GM23338 (cell line): Measurements from ENCODE around the gene TNIP3. TPM values are rescaled to one million over a fixed set of nuclear protein-coding genes. Genes with fewer than 3 reads are reported as not detected.

Source experiments
- ATAC-seq: fragments of 200-7000 bp; cut with Tn5 transposase; 3 replicates; pipeline ENCODE4 v1.9.1; 2020
- DNase-seq: peaks from one replicate; pipeline ENCODE4 v3.0.0-alpha.2; 2015; ENCODE audit warnings: low spot score
- H2AFZ ChIP-seq: fragments of 200-600 bp; sonication (generic); 2 replicates; pipeline ENCODE4 v1.8.0; 2016; ENCODE audit warnings: antibody characterized with exemption, mild to moderate bottlenecking, moderate library complexity
- H3F3A ChIP-seq: fragments of 200-600 bp; sonication (generic); replicated peaks from 2 replicates; pipeline ENCODE4 v1.8.0; 2017; ENCODE audit warnings: antibody characterized with exemption, mixed run types, low read depth
- H3K27ac ChIP-seq: fragments of 200-600 bp; sonication (generic); 2 replicates; pipeline ENCODE4 v1.6.1; 2016; ENCODE audit warnings: low read depth
- H3K27me3 ChIP-seq: fragments of 200-600 bp; sonication (generic); 2 replicates; pipeline ENCODE4 v1.8.0; 2016; ENCODE audit warnings: mild to moderate bottlenecking, mixed run types, moderate library complexity; ENCODE audit not compliant: insufficient read depth
- H3K36me3 ChIP-seq: fragments of 200-600 bp; sonication (generic); 2 replicates; pipeline ENCODE4 v1.8.0; 2016; ENCODE audit warnings: mild to moderate bottlenecking; ENCODE audit not compliant: insufficient read depth
- H3K4me1 ChIP-seq: fragments of 200-600 bp; sonication (generic); 2 replicates; pipeline ENCODE4 v1.8.0; 2016; ENCODE audit warnings: mild to moderate bottlenecking, moderate library complexity; ENCODE audit not compliant: insufficient read depth
- H3K4me2 ChIP-seq: fragments of 200-600 bp; sonication (generic); 2 replicates; pipeline ENCODE4 v1.7.1; 2017; ENCODE audit warnings: mixed run types
- H3K4me3 ChIP-seq: fragments of 200-600 bp; sonication (generic); 2 replicates; pipeline ENCODE4 v1.6.1; 2016; ENCODE audit warnings: mixed run types
- H3K79me2 ChIP-seq: fragments of 200-600 bp; sonication (generic); replicated peaks from 2 replicates; pipeline ENCODE4 v1.8.0; 2017; ENCODE audit warnings: mild to moderate bottlenecking; ENCODE audit not compliant: insufficient read depth
- H3K9me2 ChIP-seq: fragments of 200-600 bp; sonication (generic); 2 replicates; pipeline ENCODE4 v1.8.0; 2017; ENCODE audit not compliant: insufficient read depth
- H4K20me1 ChIP-seq: fragments of 200-600 bp; sonication (generic); replicated peaks from 2 replicates; pipeline ENCODE4 v1.8.0; 2017; ENCODE audit warnings: mild to moderate bottlenecking; ENCODE audit not compliant: insufficient read depth
- H3K27ac Mint-ChIP-seq: 2 replicates; pipeline ENCODE4 v1.8.0; 2020; ENCODE audit warnings: inconsistent platforms, mild to moderate bottlenecking, moderate library complexity, mixed read lengths
- H3K27me3 Mint-ChIP-seq: 3 replicates; pipeline ENCODE4 v1.8.0; 2022; ENCODE audit warnings: low read depth, mild to moderate bottlenecking, moderate library complexity, mixed read lengths, inconsistent platforms; ENCODE audit not compliant: insufficient read depth, poor library complexity
- H3K36me3 Mint-ChIP-seq: 3 replicates; pipeline ENCODE4 v1.8.0; 2021; ENCODE audit warnings: low read depth, mild to moderate bottlenecking, inconsistent platforms, moderate library complexity, mixed read lengths
- H3K4me1 Mint-ChIP-seq: 3 replicates; pipeline ENCODE4 v1.8.0; 2020; ENCODE audit warnings: mild to moderate bottlenecking, inconsistent platforms, mixed read lengths
- H3K4me3 Mint-ChIP-seq: 3 replicates; pipeline ENCODE4 v1.8.0; 2021; ENCODE audit warnings: moderate library complexity, mild to moderate bottlenecking, inconsistent platforms, mixed read lengths
- H3K9me3 Mint-ChIP-seq: 3 replicates; pipeline ENCODE4 v1.8.0; 2020; ENCODE audit warnings: moderate library complexity, mild to moderate bottlenecking, inconsistent platforms, mixed read lengths
- ZNF114 ChIP-seq: fragments of 250-450 bp; sonication (Bioruptor Pico); IDR thresholded peaks from 2 replicates; pipeline ENCODE4 v1.5.0; 2020; ENCODE audit warnings: mild to moderate bottlenecking, moderate library complexity
- polyA plus RNA-seq: library from polyadenylated mRNA; unstranded; fragments of >200 nt; fragmentation: Nextera tagmentation; extraction: Ambion mirVana; gene quantifications from 2 replicates; pipeline ENCODE4 v1.2.1, GENCODE V29; 2016
- total RNA-seq: library from RNA; depleted of rRNA; stranded (reverse); fragments of >200 nt; shearing (Covaris generic); gene quantifications from 2 replicates; pipeline ENCODE4 v1.2.3, GENCODE V29; 2014
- TF ChIP-seq, protein P1 (sequence below), 2 experiments: fragments of 200-600 bp in 1 of 2; sonication (generic) in 1 of 2; conservative IDR thresholded peaks; 2 replicates each; pipeline versions ENCODE4 v1.5.1 to v1.6.1; 2016 to 2017; ENCODE audit warnings: antibody characterized with exemption in 2 of 2, low read depth in 2 of 2, mild to moderate bottlenecking in 2 of 2, moderate library complexity in 1 of 2
- TF ChIP-seq, protein P2 (sequence below): IDR thresholded peaks from one replicate; pipeline ENCODE4 v1.6.1; 2018; ENCODE audit warnings: antibody characterized with exemption; ENCODE audit not compliant: unreplicated experiment
- TF ChIP-seq, protein P3 (sequence below): IDR thresholded peaks from 2 replicates; pipeline ENCODE4 v1.6.1; 2016; ENCODE audit warnings: antibody characterized with exemption

The TNIP3 gene
- total and polyA plus RNA-seq, 2 experiments from 2014 or later = not detected

DNA sequence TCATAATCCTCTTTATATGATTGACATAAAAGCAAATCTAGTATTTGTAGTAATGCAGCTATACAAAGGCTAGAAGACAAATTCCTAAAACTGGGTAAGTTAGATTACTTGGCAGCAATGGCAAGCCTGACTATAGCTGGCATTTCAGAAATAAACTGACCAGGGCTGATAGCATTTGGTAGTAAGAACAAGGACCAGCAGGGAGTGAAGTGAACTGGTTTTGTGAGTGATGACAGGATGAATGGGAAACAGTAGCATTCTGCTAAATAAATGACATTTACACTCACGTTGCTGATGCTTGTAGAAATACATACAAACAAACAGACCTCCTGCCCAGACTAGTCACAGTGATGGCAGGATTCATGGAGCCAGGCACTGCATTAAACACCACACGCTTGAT, 31.5 kb upstream of the TNIP3 start:
- H3K27me3 Mint-ChIP-seq = no peaks in the 10 kb centered on the region
- Histone ChIP-seq H3K4me1 (no peaks in the 10 kb centered on the region; the same call in 1 of the 2 replicates), H3K4me2 (no peak overlapping the region), H3K4me3 (no peak overlapping the region), H3F3A (no peaks in the 10 kb centered on the region), H2AFZ (no peak overlapping the region), H3K27me3 (no peaks in the 10 kb centered on the region), H3K9me2 (no peaks in the 10 kb centered on the region), H4K20me1 (no peaks in the 10 kb centered on the region), H3K36me3 (no peaks in the 10 kb centered on the region), H3K27ac (no peak overlapping the region), H3K79me2 (no peaks in the 10 kb centered on the region)
- H3K4me3 Mint-ChIP-seq = no peak overlapping the region
- no peaks in the 10 kb centered on the region for H3K36me3 Mint-ChIP-seq
- no peak overlapping the region for H3K27ac Mint-ChIP-seq
- ATAC-seq = no peak
- no peaks in the 10 kb centered on the region for H3K9me3 Mint-ChIP-seq
- DNase-seq = no peak
- no peaks in the 10 kb centered on the region for H3K4me1 Mint-ChIP-seq
- TF ChIP-seq, protein P1, sequence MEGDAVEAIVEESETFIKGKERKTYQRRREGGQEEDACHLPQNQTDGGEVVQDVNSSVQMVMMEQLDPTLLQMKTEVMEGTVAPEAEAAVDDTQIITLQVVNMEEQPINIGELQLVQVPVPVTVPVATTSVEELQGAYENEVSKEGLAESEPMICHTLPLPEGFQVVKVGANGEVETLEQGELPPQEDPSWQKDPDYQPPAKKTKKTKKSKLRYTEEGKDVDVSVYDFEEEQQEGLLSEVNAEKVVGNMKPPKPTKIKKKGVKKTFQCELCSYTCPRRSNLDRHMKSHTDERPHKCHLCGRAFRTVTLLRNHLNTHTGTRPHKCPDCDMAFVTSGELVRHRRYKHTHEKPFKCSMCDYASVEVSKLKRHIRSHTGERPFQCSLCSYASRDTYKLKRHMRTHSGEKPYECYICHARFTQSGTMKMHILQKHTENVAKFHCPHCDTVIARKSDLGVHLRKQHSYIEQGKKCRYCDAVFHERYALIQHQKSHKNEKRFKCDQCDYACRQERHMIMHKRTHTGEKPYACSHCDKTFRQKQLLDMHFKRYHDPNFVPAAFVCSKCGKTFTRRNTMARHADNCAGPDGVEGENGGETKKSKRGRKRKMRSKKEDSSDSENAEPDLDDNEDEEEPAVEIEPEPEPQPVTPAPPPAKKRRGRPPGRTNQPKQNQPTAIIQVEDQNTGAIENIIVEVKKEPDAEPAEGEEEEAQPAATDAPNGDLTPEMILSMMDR (conservative IDR thresholded peaks at IDR 0.05; ENCODE audit: low read depth in 2 of 2) = no peak
- TF ChIP-seq, protein P2, sequence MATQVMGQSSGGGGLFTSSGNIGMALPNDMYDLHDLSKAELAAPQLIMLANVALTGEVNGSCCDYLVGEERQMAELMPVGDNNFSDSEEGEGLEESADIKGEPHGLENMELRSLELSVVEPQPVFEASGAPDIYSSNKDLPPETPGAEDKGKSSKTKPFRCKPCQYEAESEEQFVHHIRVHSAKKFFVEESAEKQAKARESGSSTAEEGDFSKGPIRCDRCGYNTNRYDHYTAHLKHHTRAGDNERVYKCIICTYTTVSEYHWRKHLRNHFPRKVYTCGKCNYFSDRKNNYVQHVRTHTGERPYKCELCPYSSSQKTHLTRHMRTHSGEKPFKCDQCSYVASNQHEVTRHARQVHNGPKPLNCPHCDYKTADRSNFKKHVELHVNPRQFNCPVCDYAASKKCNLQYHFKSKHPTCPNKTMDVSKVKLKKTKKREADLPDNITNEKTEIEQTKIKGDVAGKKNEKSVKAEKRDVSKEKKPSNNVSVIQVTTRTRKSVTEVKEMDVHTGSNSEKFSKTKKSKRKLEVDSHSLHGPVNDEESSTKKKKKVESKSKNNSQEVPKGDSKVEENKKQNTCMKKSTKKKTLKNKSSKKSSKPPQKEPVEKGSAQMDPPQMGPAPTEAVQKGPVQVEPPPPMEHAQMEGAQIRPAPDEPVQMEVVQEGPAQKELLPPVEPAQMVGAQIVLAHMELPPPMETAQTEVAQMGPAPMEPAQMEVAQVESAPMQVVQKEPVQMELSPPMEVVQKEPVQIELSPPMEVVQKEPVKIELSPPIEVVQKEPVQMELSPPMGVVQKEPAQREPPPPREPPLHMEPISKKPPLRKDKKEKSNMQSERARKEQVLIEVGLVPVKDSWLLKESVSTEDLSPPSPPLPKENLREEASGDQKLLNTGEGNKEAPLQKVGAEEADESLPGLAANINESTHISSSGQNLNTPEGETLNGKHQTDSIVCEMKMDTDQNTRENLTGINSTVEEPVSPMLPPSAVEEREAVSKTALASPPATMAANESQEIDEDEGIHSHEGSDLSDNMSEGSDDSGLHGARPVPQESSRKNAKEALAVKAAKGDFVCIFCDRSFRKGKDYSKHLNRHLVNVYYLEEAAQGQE = no peak
- TF ChIP-seq, protein P3, sequence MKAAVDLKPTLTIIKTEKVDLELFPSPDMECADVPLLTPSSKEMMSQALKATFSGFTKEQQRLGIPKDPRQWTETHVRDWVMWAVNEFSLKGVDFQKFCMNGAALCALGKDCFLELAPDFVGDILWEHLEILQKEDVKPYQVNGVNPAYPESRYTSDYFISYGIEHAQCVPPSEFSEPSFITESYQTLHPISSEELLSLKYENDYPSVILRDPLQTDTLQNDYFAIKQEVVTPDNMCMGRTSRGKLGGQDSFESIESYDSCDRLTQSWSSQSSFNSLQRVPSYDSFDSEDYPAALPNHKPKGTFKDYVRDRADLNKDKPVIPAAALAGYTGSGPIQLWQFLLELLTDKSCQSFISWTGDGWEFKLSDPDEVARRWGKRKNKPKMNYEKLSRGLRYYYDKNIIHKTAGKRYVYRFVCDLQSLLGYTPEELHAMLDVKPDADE = no peak

DNA sequence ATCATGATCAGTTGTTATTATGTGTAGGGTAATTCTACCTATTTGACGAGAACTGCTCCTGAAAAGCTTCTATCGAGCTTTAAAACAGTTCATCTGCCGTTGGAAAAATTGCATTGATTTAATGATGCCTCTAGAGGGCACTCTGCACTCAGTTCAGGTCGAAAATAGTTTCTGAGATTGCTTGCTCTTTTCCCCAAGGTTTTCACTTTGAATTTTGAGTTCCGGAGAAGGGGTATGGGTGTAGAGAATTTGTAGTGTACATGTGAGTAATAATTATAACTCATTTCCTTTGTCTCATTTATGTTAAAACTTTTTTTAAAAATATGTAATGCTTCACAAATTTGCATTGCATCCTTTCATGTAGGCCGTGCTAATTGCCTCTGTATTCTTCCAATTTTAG, 28.4 kb upstream of the TNIP3 start:
- Histone ChIP-seq H3K4me1 (peaks cover 13% of the 10 kb centered on the region; the same call in 1 of the 2 replicates), H3F3A (no peaks in the 10 kb centered on the region), H3K79me2 (no peaks in the 10 kb centered on the region), H3K9me2 (no peaks in the 10 kb centered on the region), H3K4me2 (no peak overlapping the region), H3K27ac (no peak overlapping the region), H4K20me1 (no peaks in the 10 kb centered on the region), H3K4me3 (no peak overlapping the region), H3K36me3 (no peaks in the 10 kb centered on the region), H2AFZ (no peak overlapping the region), H3K27me3 (no peaks in the 10 kb centered on the region)
- Mint-ChIP-seq H3K4me1 (peaks cover 17% of the 10 kb centered on the region), H3K4me3 (no peak overlapping the region), H3K36me3 (no peaks in the 10 kb centered on the region), H3K27ac (no peak overlapping the region), H3K9me3 (no peaks in the 10 kb centered on the region), H3K27me3 (no peaks in the 10 kb centered on the region)
- ATAC-seq (no peak), DNase-seq (peak; percentile 67)
- no peak for TF ChIP-seq ZNF114 (CRISPR knock-in tag)
- TF ChIP-seq, protein P1 (conservative IDR thresholded peaks at IDR 0.05; ENCODE audit: low read depth in 2 of 2) = peak; percentile 84 to 91
